ENCODE results near the gene CRYBG1. TPM values are rescaled to one million over a fixed set of nuclear protein-coding genes. Genes with fewer than 3 reads are reported as not detected.

Gene CRYBG1
- total RNA-seq, 2 experiments from 2014 or later, result 20.8 to 21.1 TPM

- H3K9me3 Mint-ChIP-seq, result no peaks in the 10 kb centered on the region
- TF ChIP-seq, protein P1, sequence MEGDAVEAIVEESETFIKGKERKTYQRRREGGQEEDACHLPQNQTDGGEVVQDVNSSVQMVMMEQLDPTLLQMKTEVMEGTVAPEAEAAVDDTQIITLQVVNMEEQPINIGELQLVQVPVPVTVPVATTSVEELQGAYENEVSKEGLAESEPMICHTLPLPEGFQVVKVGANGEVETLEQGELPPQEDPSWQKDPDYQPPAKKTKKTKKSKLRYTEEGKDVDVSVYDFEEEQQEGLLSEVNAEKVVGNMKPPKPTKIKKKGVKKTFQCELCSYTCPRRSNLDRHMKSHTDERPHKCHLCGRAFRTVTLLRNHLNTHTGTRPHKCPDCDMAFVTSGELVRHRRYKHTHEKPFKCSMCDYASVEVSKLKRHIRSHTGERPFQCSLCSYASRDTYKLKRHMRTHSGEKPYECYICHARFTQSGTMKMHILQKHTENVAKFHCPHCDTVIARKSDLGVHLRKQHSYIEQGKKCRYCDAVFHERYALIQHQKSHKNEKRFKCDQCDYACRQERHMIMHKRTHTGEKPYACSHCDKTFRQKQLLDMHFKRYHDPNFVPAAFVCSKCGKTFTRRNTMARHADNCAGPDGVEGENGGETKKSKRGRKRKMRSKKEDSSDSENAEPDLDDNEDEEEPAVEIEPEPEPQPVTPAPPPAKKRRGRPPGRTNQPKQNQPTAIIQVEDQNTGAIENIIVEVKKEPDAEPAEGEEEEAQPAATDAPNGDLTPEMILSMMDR (IDR thresholded peaks at IDR 0.05), result no peak
- DNase-seq (no peak), ATAC-seq (no peak)
- H3K27ac Mint-ChIP-seq, result no peak overlapping the region
- no peaks in the 10 kb centered on the region for H3K36me3 Mint-ChIP-seq (ENCODE audit: low read depth)
- H3K27me3 Mint-ChIP-seq, result peaks cover 2% of the 10 kb centered on the region
- H3K4me1 Mint-ChIP-seq (ENCODE audit: low read depth), result no peaks in the 10 kb centered on the region
- intact Hi-C loops (cut with micrococcal nuclease), result no loop called here
- H3K4me3 Mint-ChIP-seq, result no peak overlapping the region
- ChIA-PET POLR2A (no interaction called here), CTCF (interaction anchor here (0.9 to 1.3 kb wide), 2 partner anchors 23 to 139 kb away, joined by 3 read pairs; no protein-coding TSS in a partner anchor)
Observed at GRCh38 chr6:106468935-106469334, 108.4 kb downstream of the CRYBG1 start.

GRCh38 chr6:106469882-106470281 lies 109.4 kb downstream of the CRYBG1 start:
- TF ChIP-seq, protein P1 (IDR thresholded peaks at IDR 0.05), result no peak
- Mint-ChIP-seq H3K36me3 (ENCODE audit: low read depth) (no peaks in the 10 kb centered on the region), H3K4me3 (no peak overlapping the region), H3K9me3 (no peaks in the 10 kb centered on the region), H3K27ac (no peak overlapping the region), H3K27me3 (peaks cover 2% of the 10 kb centered on the region), H3K4me1 (ENCODE audit: low read depth) (no peaks in the 10 kb centered on the region)
- DNase-seq, result no peak
- ChIA-PET CTCF (interaction anchor here (1.2 kb wide), 1 partner anchor 25 kb away, joined by 5 read pairs; no protein-coding TSS in a partner anchor), POLR2A (no interaction called here)
- intact Hi-C loops (cut with micrococcal nuclease), result no loop called here
- ATAC-seq, result no peak

DNA sequence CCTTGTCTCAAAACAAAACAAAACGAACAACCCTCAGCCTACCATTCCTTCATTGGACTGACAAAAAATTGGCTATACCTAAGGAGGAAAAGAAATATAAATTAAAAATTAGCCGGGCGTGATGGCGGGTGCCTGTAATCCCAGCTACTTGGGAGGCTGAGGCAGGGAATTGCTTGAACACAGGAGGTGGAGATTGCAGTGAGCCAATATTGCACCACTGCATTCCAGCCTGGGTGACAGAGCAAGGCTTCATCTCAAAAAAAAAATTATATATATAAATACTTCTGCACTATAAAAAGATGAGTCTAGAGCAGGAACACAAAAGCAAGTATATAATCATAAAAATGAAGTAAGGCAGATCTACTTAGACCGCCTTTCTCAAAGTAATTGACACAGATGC lies 109.8 kb downstream of the CRYBG1 start:
- Mint-ChIP-seq H3K27ac (no peak overlapping the region), H3K4me3 (no peak overlapping the region), H3K4me1 (ENCODE audit: low read depth) (no peaks in the 10 kb centered on the region), H3K36me3 (ENCODE audit: low read depth) (no peaks in the 10 kb centered on the region), H3K27me3 (peaks cover 2% of the 10 kb centered on the region), H3K9me3 (no peaks in the 10 kb centered on the region)
- ChIA-PET CTCF (interaction anchor here (0.9 to 1.2 kb wide), 2 partner anchors 25 to 527 kb away, joined by 3 to 5 read pairs; no protein-coding TSS in a partner anchor), POLR2A (interaction anchor here (0.6 kb wide), 1 partner anchor 1801 kb away, joined by 3 read pairs; no protein-coding TSS in a partner anchor)
- no peak for DNase-seq
- TF ChIP-seq, protein P1 (IDR thresholded peaks at IDR 0.05), result no peak
- ATAC-seq, result no peak
- intact Hi-C loops (cut with micrococcal nuclease), result no loop called here

DNA sequence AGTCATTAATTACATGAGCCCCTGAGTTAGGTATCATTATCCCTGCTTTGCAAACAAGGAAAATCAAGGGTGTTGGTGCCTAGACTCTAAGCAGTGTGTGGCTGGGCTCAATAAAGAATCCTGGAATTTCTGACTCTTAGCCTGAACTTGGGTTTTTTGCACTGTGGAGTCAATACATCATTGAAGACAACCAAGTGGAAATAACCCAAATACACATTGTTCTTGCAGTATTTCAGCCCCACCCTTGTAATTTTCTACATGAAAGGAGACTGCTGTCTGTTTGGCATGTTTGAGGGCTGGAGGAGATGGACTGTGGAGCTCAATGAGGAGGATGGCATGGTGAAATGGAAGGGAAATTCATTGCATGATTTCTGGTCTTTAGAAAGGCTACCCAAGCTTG lies 110.3 kb downstream of the CRYBG1 start:
- Mint-ChIP-seq H3K4me3 (no peak overlapping the region), H3K27ac (no peak overlapping the region), H3K36me3 (ENCODE audit: low read depth) (no peaks in the 10 kb centered on the region), H3K9me3 (no peaks in the 10 kb centered on the region), H3K27me3 (peaks cover 2% of the 10 kb centered on the region), H3K4me1 (ENCODE audit: low read depth) (no peaks in the 10 kb centered on the region)
- DNase-seq, result no peak
- TF ChIP-seq, protein P1 (IDR thresholded peaks at IDR 0.05), result no peak
- intact Hi-C loops (cut with micrococcal nuclease), result no loop called here
- ChIA-PET POLR2A (interaction anchor here (0.6 kb wide), 1 partner anchor 1801 kb away, joined by 3 read pairs; no protein-coding TSS in a partner anchor), CTCF (interaction anchor here (0.9 to 1.2 kb wide), 2 partner anchors 26 to 527 kb away, joined by 3 to 5 read pairs; no protein-coding TSS in a partner anchor)
- no peak for ATAC-seq

- intact Hi-C loops (cut with micrococcal nuclease), result no loop called here
- Mint-ChIP-seq H3K36me3 (ENCODE audit: low read depth) (no peaks in the 10 kb centered on the region), H3K4me1 (ENCODE audit: low read depth) (peaks cover 7% of the 10 kb centered on the region), H3K27ac (no peak overlapping the region), H3K4me3 (no peak overlapping the region), H3K9me3 (no peaks in the 10 kb centered on the region), H3K27me3 (peaks cover 4% of the 10 kb centered on the region)
- TF ChIP-seq, protein P1 (IDR thresholded peaks at IDR 0.05), result no peak
- ChIA-PET POLR2A (no interaction called here), CTCF (interaction anchor here (1.2 to 5.1 kb wide), 3 partner anchors 25 to 93 kb away, joined by 3 to 17 read pairs (median 7); no protein-coding TSS in a partner anchor)
- ATAC-seq (peak; percentile 49), DNase-seq (no peak)
Observed at GRCh38 chr6:106473812-106474211, 113.3 kb downstream of the CRYBG1 start.

Measured in activated CD8-positive, alpha-beta T cell treated with anti-CD3 and anti-CD28 coated beads for 36 hours (primary cell).